ELR (cell line): Measurements from ENCODE around the gene MANF.

Source experiments
- DNase-seq: peaks from one replicate; pipeline ENCODE4 v3.0.0-alpha.2; 2015; ENCODE audit warnings: low read depth

Gene MANF

DNA sequence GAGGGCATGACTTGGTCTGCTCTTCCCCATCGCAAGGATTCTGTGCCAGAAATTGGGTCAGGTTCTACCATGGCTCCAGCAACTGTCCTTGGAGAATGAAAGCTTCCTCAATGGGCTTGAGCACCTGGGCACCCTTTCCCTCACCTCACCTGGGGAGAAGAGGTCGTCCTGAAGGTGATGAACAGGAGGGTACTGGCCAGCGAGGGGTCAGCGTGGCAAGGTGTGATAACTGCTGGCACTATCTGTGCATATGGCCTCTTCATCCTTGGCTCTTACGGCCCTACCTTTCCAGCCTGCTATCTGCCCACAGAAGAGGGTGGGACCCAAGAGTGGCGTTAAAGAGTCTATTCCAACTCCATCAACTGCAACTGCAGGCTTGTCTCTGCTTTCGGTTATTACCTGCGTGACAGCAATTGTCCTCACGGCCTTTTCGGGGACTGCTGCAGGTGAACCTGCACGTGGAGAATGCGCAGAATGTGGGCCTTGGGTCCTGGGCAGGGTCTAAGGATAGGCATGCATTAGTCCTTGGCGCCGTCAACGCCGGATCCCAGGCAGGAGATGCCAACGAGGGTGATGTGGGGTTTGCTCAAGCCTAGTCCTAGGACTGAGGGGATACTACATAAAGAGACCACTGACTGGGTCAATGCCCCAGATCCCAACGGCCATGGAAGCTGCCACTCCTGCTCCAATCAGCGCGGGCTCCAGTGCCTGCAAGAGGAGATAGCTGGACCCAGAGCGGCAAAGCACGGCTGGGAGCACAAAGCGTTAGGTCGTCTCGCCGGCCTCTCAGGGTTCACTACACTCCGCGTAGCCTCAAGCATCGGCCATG is 5.4 kb downstream of the MANF start:
- no peak for DNase-seq

DNA sequence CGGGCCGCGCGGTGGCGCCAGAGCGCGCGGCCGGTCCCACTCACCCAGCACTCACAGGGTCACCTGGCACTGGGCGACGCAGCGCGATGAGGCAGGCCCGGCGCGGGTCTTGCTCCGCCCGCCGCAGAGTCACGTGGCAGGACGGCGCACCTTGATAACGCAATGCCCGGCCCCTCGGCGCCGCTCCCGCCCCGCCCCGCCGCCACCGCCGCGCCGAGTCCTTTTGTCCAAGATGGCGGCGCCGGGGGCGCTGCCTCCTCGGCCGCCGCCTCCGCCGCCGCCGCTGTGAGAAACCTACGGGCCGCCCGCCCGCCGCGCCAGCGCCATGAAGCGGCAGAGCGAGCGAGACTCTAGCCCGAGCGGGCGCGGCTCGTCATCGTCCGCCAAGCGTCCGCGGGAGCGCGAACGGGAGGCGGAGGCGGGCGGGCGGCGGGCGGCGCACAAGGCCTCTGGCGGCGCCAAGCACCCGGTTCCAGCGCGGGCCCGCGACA is 6.0 kb downstream of the MANF start, which contains the start of gene RBM15B:
Gene RBM15B (plus strand): TSS at position 211 of the 491 bp plus-strand sequence. CDS start 115 bp downstream, at position 326.
- peak; percentile 94 for DNase-seq

DNA sequence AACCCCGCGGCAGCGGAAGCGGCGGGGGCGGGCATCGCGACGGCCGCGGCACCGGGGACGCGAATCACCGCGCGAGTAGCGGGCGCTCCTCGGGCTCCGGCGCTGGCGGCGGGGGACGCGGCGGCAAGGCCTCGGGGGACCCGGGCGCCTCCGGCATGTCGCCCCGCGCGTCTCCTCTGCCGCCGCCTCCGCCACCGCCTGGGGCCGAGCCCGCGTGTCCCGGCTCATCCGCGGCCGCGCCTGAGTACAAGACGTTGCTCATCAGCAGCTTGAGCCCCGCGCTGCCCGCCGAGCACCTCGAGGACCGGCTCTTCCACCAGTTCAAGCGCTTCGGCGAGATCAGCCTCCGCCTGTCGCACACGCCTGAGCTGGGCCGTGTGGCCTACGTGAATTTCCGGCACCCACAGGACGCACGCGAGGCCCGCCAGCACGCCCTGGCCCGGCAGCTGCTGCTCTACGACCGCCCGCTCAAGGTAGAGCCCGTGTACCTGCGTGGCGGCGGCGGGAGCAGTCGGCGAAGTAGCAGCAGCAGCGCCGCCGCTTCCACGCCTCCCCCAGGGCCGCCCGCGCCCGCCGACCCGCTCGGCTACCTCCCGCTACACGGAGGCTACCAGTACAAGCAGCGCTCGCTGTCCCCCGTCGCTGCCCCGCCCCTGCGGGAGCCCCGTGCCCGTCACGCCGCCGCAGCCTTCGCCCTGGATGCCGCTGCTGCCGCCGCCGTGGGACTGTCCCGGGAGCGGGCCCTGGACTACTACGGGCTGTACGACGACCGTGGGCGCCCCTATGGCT is 6.7 kb downstream of the MANF start:
- DNase-seq, result peak; percentile 50

DNA sequence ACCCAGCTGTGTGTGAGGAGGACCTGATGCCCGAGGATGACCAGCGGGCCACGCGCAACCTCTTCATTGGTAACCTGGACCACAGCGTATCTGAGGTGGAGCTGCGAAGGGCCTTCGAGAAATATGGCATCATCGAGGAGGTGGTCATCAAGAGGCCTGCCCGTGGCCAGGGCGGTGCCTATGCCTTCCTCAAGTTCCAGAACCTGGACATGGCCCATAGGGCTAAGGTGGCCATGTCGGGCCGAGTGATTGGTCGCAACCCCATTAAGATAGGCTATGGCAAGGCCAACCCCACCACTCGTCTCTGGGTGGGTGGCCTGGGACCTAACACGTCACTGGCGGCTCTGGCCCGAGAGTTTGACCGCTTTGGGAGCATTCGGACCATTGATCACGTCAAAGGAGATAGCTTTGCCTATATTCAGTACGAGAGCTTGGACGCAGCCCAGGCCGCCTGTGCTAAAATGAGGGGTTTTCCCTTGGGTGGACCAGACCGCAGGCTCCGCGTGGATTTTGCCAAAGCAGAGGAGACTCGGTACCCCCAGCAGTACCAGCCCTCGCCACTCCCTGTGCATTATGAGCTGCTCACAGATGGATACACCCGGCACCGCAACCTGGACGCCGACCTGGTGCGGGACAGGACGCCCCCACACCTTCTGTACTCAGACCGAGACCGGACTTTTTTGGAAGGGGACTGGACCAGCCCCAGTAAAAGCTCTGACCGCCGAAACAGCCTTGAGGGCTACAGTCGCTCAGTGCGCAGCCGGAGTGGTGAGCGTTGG is 7.5 kb downstream of the MANF start:
- DNase-seq, result no peak

DNA sequence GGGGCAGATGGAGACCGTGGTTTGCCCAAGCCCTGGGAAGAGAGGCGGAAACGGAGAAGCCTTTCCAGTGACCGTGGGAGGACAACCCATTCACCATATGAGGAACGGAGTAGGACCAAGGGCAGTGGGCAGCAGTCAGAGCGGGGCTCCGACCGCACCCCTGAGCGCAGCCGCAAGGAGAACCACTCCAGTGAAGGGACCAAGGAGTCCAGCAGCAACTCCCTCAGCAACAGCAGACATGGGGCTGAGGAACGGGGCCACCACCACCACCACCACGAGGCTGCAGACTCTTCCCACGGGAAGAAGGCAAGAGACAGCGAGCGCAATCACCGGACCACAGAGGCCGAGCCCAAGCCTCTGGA is 8.0 kb downstream of the MANF start:
- no peak for DNase-seq

DNA sequence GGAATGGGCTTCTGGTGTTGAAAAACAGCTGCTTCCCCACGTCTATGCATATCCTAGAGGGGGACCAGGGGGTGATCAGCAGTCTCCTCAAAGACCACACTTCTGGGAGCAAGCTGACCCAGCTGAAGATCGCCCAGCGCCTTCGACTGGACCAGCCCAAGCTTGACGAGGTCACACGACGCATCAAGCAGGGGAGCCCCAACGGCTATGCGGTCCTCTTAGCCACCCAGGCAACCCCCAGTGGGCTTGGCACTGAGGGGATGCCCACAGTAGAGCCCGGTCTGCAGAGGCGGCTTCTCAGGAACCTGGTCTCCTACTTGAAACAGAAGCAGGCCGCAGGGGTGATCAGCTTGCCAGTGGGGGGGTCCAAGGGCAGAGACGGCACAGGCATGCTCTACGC is 8.5 kb downstream of the MANF start:
- DNase-seq, result no peak

DNA sequence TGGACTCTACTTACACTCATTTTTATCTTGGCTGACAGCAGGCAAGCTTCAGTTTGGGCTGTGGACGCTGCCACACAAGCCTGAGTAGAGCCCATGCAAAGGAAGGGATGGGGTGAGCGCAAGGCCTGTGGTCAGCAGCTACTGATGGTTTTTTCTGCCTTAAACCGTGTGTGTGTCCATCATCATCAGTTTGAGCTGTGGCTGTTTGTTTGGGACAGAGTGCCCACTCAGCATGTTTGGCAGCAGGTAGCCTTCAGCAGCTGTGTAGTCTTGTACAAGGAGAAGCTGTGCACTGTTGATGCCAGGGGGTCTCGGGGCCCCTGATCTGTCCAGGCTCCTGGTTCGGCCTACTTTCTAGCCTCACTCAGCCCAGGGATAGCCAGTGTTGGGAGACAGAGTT is 9.4 kb downstream of the MANF start:
- no peak for DNase-seq

DNA sequence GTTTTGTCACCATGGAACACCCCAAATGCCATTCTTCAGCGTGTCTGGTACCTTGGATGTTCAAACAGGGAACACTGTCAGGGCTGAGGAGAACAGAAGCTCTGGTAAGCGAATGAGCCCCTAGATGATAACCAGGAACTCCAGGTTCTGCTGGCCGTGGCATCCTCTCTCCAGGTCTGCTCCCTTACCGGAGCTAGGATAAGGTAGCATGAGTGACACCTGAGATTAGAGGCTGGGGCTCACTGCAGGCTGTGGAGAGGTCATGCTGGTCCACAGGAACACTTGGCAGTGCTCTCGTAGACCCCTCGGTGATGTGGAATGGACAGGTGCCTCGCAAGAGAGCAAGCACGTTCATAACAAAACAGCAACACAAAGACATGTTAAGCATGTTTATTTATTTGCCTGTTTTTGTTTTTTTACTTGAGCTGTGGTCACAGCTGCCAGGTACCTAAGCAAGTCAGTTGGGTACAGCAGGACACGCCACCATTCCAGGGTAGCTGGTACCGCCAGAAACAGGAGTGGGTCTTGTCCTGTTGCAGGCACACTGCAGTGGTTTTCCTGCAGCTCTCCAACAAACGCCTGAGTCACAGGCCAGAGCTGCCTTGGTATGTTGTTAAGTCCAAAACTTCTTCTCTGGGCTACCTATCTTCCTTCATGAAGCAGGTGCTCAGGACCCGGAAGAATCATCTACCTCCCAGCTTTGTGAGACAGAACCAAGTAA is 10.6 kb downstream of the MANF start:
- no peak for DNase-seq

DNA sequence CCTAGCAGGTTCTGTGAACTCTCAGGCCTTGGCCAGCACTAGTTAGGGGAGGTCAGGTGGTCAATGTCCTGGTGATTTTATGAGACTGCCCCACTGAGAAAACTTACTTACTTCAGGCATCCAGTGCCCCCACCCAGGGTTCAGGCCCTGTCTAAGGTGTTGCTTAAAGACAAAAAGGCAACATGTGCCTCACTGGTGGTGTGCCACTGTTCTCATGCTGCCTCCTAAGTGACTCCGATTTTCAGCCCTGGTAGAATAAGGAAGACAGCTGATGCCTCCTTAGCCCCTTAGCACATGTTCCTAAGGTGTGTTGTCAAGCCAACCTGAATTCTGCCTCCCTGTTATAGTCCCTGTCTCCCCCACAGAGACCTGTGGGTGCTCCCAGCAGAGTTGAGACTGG is 11.3 kb downstream of the MANF start:
- no peak for DNase-seq

DNA sequence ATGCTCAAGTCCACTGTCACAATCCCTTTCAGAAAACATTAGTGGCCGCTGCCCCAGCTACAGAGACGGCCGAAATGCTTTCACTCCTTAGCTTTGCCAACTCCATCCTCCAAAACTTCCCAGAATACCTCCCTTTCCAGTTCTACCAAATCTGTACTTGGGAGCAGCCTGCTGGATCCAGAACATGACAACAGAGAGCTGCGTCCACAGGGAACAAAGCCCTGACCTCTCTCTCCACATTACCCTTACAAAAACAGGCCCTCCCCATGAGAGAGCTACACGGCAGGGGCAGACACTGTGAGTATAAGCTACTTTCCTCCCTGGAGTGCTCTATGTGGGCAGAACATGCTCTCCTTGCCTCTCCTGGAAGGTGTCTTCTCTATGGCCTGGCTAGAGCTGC is 12.3 kb downstream of the MANF start:
- DNase-seq, result no peak

DNA sequence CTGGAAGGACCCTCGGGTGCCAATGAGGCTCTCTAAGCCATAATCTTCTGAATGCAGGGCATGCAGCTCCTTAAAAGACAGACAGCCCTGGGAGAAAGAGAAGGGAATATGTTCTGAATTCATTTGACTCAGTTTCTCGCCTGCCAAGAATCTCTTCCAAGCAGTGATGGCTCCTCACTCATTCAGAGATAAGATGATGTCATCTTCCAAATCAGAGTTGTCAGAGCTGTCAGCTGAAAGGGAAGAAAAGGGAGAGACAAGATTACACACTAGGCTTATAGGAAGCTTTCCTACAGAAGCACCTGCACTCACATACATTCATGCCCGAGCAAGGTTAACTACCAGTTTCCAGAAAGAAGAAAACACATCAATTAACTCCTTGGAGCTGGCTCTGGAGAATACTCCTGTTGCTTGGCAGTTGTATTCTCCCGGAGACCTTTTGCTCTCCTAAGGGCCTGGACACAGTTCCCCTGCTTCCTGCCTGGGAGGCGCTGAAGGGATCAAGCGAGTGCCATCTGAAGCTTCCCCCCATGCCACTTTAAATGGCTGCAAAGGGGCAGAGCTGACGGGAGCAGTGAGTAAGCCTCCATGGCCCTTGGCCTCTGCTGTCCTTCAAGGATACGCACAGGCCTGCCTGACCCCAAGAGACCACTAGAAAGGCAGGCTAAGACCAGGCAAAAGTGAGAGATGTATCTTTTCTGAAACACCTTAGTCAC is 13.7 kb downstream of the MANF start:
- no peak for DNase-seq

DNA sequence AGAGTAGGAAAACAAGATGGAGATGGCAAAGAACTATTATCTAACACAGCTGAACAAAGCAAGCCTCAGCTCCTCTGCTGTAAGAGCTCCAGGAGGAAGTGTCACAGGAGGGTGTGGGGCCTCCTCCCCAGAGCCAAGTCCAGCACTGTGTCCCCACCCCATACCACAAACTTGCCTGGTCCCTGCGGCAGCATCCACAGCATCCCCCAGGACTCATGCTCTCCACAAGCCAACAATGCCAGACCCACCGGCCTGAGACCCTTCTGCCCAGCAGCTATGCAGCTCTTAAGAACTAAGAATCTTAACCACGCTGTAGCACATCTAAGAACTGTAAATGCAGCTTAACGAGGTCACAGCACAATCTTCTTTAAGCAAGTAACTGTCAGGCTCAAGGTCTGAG is 15.1 kb downstream of the MANF start:
- no peak for DNase-seq

DNA sequence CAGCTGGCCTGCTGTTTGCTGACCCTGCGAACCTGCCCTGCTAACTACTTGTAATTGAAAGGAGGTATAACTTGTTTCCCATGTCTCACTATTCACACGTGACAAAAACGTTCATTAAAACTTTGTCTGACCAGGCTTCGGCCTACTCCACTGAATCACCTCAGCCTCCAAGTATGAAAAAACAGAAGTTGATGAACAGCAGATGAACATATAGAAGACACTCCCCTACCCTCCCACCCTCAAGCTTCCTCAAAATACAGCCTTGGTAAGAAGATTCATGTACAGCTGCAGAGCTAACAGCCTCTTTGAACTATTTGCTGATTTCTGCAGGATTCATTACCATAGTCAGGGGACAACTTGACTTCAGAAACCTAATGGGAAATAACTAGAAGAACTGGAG is 16.6 kb downstream of the MANF start:
- DNase-seq, result no peak

DNA sequence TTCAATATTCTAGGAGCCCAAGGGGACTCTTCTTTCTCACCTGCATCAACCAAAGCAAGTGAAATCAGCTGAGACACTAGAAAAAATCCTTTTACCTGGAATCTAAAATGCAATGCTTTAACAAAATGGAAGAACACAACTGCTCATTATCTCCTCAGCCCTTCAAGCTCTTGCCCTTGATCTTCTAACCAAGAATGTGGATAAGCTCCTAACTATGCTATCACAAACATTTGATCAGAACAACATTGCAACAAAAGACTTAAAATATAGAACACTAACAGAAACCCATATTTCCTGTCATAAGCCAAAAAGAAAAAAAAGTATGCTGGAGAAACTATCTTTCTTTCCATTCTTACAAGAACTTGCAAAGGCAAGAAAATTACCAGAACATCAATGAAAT is 18.6 kb downstream of the MANF start:
- DNase-seq, result no peak

DNA sequence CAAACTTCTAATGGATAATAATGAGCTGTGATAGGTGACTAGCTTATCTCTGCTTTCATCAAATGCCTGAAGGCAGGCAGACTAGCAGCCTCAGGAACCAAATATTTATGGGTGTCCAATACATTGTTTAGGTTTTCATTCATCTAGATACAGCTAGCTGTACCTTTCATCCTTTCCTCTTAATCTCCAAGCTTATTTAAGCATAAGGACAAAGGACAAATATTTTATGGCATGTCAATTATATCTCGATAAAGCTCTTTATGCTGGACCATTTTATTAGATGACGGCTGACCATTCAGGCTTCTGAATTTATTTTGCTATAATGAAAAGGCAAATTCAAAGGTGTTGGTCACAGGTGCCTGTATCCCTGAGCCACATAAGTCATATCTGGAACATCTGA is 22.9 kb downstream of the MANF start:
- no peak for DNase-seq

DNA sequence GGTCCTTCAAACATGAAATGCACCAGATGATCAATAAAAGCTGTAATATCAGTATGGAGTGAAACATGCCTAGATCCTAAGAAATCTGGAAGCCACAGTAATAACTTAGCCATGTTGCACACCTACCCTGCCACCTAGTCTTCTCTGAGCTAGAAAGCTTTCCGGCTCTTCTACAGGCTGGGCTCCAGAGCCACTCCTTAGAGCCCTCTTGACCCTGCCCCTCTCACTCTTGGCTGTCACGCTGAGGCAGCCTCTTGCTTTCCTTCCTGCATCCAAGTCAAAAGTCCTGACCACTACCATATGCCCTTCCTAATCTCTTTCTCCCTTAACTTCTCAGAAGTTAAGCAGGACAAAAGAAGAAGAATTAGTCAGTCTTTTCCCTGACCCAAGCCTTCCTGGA is 23.7 kb downstream of the MANF start:
- no peak for DNase-seq

DNA sequence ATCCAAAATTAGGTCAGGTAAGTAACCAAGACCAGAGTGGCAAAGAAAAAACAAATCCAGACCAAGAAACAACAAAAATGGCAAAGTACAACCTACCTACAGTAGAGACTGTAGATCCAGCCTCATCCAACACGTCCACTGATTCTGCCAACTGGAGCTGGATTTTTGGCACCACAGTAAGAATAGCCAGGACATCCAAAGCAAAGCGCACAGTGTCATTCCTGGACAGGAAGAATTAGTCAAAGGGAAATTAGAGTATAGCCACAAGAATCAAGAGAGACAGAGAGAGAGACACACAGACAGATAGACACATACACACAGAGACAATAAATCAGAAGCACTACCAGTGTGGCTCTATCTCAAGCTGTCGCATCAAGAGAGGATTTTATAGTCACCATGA is 37.1 kb downstream of the MANF start:
- no peak for DNase-seq

DNA sequence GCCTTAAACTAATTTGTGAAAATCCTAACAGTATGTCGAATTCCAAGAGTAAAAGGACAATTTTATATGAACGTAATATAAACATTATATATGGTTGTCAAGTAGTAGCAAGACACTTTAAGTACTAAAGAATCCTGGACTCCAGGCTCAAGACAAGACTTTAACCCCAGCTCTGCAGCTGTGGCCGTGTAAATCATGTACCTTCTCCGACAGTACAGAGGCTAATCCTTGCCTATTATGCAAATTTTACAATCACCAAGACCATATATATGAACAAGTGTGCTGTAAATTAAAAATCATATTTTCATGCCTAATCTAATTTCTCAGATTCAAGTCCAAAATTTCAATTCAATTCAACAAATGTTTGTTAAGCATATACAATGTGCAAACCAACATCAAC is 41.8 kb downstream of the MANF start:
- no peak for DNase-seq

DNA sequence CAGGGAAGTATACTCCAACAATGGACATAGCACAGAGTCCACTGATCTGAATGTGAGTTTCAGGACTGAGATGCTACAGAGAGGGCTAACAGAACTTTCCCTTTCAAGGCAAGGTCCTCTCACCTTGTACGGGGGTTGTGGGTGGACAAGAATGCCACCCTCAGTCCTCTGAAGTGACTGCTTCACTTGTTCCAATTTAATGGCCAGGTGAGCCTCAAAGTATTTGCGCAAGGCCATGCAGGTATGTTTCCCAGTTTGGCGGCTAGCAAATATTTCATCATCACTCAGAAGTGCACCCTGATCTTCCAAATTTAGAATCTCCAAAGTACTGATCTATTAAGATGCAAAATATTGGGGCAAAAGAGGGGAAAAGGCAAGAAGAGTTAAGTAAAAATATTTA is 44.0 kb downstream of the MANF start:
- no peak for DNase-seq

DNA sequence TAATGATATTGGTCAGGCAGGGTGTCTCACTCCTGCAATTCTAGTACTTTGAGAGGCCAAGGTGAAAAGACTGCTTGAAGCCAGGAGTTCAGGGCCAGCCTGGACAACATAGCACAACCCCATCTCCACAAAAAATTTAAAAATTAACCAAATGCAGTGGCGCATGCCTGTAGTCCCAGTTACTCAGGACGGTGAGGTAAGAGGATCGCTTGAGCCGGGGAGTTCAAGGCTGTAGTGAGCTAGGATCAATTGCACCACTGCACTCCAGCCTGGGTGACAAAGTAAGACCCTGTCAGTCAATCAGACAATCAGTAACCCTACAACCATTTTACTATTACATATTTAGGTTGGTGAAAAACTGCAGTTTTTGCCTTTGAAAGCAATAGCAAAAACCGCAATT is 49.0 kb downstream of the MANF start:
- DNase-seq, result no peak

DNA sequence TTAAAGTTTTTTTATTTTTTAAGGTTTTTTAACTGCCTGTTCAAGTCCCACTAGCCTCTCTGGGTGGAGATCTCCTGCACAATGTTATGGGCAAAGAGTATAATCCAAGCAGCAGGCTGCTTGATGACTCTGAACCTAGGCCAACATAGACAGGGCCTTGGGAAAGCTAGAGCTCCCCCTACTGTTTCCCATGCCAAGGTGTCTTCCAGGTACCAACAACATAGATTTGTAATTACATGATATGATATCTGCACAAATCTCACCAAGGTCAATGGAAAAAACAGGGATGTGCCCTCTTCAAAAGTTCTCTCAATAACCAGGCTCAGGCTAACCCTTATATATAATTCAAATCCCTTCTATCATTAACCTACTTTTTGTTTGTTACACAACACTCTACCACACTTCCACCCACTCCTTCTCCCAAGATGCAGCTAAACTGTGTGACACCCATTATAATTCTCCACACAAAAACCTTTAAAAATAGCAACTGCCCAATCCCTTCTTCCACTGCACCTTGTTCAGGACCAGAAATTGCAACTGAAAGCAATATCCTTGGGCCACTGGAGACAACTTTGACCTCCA is 49.7 kb downstream of the MANF start:
- peak; percentile 59 for DNase-seq
